CD4-positive, alpha-beta T cell treated with Interleukin-17A for 4 hours (primary cell): ENCODE data around the gene CYSLTR2.

Source experiments
- DNase-seq: peaks from one replicate; pipeline ENCODE4 v3.0.0-alpha.2; 2020; ENCODE audit warnings: mixed read lengths

Gene CYSLTR2

DNA sequence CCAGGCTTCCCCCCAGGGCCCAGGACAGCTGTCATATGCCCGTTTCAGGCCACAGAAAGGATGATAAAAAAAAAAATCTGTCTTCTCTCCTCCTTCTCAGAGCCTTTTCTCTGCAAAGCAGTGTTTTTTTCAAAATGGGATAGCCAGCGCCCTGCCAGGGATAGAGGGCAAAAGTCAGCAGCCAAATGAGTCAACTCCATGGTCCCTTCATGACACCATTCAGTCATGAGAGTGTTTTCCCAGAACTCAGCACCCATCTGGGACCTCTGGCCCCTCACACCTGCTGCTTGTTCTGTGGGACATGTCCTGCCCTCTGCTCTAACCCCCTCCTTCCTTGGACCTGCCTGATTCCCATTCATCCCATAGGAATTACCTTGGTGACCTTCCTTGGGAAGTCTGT is 95.0 kb downstream of the CYSLTR2 start:
- no peak for DNase-seq

DNA sequence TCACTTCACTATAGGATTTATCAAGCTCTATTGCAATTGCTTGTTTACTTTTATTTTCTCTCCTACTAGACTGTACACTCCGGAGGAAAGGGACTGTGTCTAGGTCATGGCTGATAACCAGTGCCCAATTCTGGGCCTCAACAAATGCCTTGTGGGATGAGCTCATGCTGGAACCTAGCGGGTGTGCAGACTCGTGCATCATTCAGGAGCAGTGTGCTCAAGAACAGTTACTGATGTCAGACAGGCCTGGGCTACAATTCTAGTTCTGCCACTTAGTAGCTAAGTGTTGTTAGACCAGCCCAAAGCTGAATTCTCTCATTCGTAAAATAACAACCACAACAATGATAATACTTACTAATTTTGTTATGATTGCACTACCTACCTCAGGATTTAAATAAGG is 95.4 kb downstream of the CYSLTR2 start:
- DNase-seq = no peak

DNA sequence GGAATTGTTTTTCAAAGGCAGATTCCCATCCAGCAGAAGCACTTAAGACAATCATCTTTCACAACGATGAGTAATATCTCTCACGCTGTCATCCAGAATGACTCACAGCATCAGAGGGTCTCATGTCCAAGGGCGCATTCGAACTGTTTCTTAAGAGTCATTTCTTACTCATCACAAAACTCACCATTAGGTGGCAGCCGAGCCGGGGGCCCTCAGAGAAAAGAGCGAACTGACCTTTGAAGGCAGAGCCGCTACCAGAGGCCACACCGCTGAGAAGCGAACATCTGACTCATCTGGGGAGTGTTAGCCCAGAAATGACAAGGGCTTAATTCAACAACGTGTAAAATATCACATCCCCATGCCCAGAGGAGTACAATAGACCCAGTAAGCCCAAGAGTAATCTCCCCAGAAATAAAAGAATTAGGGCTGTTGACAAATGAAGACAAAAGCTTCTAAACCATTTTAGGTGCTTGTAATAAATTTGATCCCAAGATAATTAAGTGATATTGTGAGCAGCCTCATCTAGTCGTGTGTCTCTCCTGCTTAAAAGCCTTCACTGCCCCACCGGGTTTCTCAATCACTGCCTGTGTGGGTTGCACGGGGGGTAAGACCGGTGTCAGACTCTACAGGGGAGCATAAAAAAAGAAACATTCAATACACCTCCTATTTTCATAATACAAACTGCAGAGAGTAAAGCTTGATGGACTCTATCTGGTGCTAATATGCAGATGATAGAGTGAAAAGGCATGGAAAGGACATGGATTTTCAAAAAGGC is 96.2 kb downstream of the CYSLTR2 start:
- peak; percentile 70 for DNase-seq

DNA sequence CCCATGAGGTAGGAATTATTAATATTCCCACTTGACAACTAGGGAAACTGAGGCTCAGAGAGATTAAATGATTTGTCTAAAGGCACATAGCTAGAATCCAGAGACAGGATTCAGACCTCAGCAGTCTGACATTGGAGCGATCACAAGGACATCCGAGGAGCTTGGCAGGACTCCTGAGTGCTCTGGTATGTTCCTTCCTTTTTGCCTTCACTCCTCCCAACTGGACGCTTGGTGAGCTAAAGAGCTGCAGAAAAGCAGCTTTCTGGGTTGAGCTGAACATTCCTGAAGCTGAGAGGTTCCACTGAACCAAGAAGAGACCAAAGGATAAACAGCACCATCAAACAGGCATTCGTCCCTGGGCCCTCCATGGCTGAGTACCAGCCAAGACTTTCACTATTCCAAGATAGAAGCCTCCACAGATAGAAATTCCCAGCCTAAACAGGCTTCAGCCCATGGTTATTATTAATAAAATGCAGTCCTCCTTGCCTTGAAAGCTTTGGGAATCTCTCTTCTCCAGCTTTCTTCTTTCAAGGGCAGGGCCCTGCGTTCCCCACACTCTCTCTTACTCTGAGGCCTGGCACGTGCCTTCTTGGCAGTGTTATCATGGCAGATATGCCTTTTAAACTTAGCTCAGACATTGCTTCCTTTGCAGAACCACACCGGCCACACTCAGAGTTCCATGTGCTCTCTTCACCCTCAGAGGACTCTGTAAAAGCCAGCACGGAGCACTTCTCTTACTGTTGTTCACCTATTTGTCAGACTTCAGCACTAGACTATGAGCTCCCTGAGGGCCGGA is 97.1 kb downstream of the CYSLTR2 start:
- no peak for DNase-seq

DNA sequence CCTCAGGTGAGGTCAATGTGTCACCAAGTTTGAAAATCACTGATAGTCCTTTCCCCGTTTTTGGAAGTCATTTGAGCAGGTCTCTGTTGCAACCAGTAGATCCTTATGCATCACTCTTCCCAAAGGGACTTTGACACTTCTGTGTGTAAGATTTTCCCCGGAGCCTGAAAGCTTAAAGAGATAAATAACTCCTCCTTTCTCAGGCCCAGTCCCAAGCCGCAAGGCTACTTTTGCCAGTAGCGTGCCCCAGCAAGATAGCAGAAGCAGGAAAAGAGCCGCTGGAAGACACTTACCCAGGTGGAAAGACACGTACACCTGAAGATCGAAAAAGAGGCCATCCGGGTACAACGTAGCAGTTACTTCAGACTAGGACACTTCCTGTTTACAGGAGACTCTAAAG is 106.9 kb downstream of the CYSLTR2 start:
- DNase-seq = no peak
